Panc1 (cell line): ENCODE measurements around the gene HPCAL1.

Experiments
- CTCF ChIP-seq: fragments of 450-650 bp; IDR thresholded peaks from 2 replicates; pipeline ENCODE4 v1.5.1; 2017; ENCODE audit warnings: mild to moderate bottlenecking
- POLR2AphosphoS5 ChIP-seq: IDR thresholded peaks from 2 replicates; pipeline ENCODE4 v1.6.1; 2012; ENCODE audit warnings: mild to moderate bottlenecking, low read depth, low read length, moderate library complexity
- REST ChIP-seq, 2 experiments: IDR thresholded peaks; 2 replicates each; pipeline ENCODE4 v1.6.1; 2011 to 2012; ENCODE audit warnings: low read depth in 2 of 2, control low read depth in 1 of 2, low read length in 1 of 2, mild to moderate bottlenecking in 1 of 2, moderate library complexity in 1 of 2; ENCODE audit not compliant: insufficient read depth in 1 of 2
- SIN3A ChIP-seq: IDR thresholded peaks from 2 replicates; pipeline ENCODE4 v1.6.1; 2012; ENCODE audit warnings: low read depth, mild to moderate bottlenecking, low read length, moderate library complexity, borderline replicate concordance; ENCODE audit not compliant: insufficient read depth

GRCh38 chr2:10279472-10279870 lies 23.2 kb upstream of the HPCAL1 start:
- no peak for TF ChIP-seq CTCF
- no peak for TF ChIP-seq REST (IDR thresholded peaks at IDR 0.05; ENCODE audit: insufficient read depth in 1 of 2, low read depth in 2 of 2, low read length in 1 of 2)
- TF ChIP-seq SIN3A, result no peak
- no peak for TF ChIP-seq POLR2AphosphoS5
